ENCODE data around the gene PPP2R2C.

Gene PPP2R2C

DNA sequence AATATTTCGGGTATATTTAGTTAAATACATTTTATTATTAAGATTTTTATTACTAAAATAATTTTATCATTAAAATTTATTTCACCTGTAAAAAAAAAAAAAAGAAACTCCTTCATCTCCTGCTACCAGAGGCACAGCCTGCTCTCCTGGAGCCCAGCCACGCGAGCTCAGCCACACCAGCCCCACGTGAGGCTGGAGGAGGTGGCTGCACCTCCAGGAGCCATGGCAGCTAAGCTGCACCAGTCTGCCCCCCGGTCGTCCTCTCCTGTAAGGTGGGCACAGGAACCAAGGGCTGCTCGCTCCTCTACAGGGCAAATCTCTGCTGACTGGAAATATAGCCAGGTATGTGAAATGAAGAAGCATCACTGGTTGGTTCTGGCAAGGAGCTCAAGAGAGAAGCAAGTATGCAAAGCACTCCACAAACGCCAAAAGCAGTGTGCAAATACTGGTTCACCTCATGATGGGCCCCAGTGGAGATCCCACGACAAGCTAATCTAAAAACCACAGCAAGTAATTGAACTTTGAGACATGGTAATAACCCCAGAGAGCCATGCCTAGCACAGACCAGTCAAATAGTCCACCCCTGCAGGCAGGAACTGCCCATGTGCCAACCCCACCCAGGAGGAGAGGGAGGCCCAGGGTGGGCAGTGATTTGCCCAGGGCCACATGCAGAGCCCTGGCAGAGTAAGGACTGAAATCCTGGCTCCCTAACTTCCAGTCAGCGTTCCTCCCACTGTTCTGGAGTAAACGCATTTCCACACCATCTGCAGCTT lies 112.7 kb downstream of the PPP2R2C start:
- no peak for DNase-seq

DNA sequence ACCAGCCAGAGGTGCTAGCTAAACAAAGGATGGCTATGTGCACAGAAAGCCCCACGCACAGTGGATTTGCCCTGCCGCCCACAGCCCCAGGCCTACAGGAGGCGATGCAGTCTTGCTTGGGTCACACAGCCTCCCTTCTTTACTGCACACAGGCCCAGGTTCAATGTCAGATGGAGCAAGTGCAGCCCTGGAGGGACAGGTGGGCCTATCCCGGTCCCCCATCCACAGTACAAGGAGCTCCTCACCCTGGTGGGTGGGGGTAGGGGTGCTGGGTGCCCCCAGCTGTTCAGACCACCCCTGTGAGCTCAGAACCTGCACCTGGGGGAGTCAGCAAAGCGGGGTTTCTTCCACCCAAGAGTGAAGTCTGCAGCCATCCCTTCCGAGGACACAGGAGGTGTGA lies 114.9 kb downstream of the PPP2R2C start:
- DNase-seq: no peak

DNA sequence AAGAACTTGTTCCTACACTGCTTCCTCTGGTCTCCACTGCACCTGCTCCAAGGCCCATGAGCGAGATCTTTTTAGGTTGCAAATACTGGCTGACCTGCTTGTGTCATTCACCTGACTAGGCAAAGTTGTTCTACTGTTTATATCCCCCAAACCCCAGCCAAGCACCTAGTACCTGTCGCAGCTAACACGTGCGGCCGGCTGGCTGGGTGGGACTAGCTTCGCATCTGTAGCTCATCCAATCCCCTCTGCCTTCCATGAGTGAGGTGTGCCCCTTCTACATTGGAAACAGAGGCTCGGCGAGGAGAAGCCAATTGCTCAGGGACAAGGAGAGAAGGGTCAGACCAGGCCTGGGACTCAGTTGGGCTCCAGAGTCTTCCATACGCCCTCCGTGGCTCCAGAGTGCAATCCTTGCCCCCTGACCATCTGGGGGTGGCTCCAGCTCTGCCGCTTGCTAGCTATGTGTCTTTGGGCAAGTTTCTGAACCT lies 116.3 kb downstream of the PPP2R2C start:
- DNase-seq: no peak

DNA sequence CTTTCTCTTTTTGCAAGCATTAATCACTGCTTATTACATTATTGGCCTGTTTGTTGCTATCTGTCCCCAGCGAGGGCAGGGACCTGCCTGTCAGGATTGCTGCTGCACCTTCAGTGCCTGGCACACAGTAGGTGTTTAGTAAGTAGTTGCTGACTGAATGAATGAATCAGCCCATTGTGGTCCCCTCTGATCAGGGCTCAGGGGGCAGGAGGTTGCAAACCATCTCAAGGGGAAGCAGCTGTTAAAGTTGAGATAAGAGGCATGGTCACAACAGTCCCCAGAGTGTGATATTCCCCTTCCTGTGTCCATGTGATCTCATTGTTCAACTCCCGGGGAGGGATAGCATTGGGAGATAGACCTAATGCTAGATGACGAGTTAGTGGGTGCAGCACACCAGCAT lies 117.4 kb downstream of the PPP2R2C start:
- DNase-seq: no peak

DNA sequence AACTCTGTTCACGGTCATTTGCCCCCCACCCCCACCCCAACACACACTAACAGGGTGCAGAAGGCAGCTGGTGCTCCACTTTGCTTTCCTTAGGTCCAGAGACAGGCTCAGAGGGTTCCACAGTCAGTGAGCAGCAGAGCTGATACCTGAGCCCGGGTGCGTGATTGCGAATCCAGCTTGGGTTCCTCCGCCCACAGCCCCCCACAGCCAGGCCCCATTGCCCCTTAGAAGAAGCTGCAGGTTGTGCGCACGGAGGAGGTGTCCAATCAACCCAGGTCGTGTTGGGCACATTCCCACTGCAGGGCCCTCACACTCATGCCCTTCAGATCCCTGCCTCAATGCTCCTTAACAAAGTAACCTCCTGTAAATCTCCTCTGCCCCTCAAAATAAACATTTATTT lies 117.8 kb downstream of the PPP2R2C start:
- no peak for DNase-seq

DNA sequence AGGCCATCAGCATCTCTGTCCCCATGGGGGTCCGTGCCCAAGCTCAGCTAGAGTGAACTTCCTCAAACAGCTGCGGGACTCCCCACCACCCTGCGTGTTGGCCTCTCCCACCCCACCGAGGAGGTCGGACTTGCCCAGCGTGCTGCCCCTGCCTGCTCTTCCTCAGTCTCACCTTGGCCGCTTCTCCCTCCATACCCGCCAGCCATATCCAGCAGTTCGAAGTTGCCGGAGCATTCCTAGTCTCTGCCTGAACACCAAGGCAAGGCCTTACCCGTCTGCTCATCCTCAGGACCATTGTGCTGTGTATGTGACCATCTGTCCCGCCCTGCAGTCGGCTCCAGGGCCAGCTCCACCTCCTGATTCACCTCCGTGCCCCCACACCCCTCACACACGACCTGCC lies 118.3 kb downstream of the PPP2R2C start:
- no peak for DNase-seq

DNA sequence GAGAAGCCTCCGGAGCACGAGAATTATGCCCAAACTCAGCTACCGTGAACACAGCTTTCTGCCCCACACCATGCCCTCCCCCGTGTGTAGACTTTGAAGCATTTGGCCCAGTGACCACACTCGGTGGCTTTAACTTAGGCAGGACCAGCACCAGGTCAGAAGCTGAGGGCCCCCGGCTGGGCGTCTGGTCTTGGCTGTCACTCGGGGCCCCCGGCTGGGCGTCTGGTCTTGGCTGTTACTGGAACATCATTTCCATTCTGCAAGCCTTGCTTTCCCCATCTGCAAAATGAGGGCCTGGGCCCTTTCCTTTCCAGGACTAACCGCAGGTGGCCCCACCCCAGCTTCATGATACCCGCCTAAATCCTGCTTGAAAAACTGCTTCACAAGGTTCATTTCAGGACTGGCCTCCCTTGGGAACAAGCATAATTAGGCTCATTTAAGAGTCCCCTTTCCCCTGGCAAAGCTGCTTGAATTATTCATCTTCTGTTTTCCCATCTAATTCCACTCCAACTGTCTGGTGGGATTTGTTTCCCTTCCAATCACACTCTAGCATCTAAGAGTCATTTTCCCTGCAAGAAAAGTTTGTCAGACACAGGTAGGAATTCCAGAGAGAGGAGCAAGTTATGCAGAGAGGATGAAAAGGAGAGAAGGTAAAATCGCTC lies 120.3 kb downstream of the PPP2R2C start:
- no peak for DNase-seq

DNA sequence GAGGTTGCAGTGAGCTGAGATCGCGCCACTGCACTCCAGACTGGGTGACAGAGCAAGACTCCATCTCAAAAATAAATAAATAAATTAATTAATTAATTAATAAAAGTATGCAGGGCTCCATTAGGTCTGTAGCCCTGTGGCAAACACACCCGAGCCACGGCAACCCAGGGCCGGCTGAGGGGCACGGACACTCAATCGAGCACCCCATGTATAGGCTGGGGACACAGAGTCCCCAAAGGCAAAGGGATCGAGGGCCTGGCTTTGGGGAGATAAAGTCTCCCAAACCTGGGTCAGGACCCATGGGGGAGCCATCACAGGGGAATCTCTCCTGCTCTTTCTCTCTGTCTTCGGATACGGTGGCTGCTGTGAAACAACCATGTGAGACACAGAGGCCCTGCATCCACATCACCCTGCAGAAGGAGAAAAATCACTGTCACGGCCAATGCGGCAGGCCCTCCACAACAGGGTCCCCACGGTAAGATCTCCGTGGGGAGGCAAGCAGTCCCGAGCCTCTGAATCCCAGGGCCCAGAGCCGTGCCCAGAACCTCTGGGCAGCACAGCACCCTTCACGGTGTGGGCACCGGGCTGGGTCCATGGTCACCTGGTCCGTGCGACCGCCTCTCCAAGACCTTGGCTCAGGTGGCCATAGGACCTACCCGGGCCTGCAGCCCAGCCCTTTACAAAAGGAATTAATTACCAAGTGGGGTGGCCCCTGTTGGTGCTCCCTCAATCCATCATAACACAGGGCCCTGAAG lies 121.0 kb downstream of the PPP2R2C start:
- no peak for DNase-seq

DNA sequence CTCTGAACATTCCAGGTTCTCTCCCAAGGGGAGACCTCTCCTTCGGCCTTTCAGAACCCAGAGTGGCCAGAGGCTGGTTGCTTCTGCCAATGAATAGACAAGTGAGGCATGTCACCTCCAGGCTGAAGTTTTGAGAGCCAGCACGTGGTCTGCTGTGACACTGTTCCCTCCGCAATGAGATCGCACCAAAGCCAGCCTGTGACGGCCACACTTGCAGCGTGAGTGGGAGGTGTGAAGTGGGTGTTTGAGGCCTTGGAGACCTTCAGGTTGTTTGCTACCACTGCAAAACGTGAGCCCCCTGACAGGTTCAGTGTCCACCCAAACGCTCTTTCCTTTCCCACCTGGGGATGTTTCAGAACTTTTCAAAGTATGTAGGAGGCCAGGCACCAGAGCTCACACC lies 121.8 kb downstream of the PPP2R2C start:
- no peak for DNase-seq

DNA sequence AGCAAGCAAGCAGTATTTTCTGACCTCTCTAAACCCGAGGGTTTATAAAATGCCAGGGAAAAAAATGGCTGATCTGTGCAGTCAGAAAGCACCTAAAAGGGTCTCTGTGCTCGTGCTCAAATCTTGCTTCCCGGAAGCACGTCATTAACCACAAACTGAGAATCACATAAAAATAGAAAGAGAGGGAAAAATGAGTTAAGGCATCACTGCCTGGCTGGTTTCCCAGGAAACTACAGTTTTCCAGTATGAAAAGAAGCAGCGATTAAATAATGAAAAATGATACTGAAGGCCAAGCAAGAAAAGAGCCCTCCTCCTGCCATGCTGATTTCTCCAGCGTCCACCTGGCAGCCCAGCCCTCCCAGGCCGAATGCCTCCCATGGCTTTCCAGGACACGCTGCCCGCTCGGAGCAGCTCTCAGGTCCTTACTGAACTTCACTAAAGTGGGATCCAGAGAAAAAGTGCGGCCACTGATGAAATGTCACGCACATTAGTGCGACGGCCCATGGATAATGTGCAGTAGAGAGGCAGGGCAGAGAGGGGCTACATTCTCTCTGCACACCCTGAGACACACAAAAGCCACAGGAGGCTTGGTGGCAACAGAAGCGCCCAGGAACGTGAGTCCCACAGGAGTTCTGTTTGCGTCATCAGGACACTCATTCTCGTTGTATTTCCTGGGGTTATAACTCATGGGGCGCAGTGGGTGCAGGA lies 122.4 kb downstream of the PPP2R2C start:
- no peak for DNase-seq

DNA sequence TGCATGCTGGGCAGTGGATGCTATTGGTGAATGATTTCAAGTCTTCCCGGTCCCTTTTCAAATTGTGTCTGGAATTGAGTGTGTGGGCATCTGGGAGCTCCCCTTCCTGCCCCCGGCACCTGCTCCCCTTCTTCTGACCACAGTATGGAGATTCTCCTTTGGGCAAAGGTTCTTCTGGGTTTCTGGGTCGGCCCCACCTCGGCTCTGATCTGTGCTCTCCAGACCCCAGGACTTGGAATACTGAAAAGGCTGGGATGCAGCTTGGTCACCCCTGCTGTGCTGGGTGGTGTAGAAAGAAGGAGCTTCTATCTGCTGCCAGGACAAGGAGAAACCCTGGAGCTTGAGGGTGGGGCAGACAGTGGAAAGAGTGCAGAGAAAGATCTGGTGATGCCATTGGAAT lies 124.0 kb downstream of the PPP2R2C start:
- no peak for DNase-seq

DNA sequence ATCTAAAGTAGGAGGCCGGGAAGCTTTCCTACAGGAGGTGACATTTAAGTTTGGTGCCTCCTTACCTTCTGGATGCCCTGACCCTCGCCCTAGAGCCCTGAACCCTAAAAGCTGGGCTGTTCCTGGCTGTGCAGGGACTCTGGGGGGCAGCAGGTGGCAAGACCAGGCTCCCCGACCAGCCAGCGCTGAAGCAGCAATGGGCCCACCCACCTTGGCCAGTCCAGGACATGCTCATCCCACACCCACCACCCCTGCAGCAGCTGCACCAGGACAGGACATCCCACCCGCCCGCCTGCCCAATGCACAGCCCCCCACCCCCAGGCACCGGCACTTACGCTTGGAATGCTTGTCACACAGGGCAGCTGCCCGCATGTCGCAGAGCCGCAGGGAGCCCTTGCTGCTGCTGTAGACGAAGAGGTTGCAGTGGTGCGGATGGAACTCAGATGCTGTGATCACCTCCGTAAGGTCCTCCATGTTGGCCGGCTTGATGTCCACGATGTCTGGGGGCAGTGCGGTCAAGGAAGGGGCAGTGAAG lies 124.8 kb downstream of the PPP2R2C start:
- DNase-seq: no peak

DNA sequence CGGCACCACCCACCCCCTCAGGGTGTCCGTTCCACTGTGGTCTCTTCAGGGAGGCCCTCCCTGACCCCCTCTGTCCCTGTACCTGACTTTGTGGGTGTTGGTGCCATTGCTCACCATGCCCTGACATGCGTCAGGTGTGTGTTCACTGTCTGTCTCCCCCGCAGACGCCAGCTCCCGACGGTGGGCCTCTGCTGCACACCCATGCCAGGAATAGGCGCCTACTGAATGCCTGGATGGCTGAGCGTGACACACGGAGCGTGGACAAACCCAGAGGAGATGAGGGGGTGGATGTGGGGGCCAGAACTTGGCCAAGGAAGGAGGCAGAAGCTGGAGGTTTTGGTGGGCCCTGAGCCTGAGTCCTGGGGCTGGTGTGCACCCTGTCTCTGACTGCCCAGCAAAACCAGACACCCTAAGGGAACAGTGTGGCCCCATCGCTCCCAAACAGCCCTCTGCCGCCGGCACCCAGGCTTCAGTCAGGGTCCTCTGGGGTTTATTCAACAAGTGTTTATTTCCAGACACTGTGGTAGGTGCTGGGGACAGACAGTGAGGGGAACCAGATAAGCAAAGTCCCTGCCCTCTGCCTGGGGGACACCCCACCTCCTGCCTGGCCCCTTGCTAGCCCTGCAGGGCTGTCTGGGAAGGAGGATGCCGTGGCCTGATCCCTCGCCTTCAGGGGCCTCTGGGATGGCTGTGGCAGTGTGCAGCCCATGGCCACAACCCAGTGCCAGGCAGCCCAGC lies 125.9 kb downstream of the PPP2R2C start:
- no peak for DNase-seq

DNA sequence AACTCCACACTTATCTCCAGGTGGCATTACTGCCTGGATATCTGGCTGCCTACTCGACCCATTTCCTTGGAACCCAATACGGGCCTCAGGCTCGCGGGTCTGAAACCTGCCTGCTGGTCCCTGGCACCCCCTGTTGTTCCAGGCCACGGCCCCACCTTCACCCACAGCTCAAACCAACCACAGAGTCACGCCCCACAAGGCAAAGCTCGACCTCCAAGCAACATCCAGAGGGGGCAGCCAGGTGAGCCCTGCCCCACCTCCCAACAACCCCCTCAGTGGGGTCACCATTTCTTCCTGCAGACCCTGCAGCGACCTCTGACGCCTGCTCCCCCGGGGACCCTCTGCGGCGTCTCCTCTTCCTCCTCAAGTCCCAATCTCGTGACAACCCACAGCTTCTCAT lies 126.5 kb downstream of the PPP2R2C start:
- no peak for DNase-seq

DNA sequence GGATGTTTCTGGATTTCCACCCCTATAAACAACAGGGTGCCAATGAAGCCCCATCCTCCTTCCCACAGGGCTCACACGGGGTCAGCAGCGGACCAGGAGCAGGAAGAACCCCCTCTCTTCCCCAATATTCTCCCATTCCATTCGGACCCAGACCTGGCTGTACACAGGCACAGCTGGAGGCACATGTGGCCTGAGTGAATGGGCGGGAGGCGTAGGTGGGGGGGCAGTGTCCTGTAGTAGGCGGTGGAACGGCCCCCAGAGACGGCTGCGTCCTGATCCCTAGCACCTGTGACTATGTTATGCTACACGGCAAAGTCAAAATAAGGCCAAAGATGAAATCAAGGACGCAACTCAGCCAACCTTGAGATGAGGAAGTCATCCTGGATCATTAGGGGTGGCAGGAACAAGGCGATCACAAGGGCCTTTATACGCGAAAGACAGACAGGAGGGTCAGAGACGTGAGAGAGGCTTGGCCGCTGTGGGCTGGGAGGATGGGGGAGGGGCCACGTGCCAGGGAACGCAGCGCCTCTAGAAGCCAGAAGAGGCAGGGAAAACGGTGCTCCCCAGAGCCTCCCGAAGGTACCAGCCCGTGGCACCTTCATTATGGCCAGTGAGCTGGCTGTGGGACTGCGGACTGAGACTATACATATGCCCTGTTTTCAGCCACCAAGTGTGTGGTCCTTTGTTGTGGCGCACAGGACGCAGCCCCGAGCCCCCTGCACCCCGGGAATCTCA lies 127.2 kb downstream of the PPP2R2C start:
- DNase-seq: no peak

DNA sequence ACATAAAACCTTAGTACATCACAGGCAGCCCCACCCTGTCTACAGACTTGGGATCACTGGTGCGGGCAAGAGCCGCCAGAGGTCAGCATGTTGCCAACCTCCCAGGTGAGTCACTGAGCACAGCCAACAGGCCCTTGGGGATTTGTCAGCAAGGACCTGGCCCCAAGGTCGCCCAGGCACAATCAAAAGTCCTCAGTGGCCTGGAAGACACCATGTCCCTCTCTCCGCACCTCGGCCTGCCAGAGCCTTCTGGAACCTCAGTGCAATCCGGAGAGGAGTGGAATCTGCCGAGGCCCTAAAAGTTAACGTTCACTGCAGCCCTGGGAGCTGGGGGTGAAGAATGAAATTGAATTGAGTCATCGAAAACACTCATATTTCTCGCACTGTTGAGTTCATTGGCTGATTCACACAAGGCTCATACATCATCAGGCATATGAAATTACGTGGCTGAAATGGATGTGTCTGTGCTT lies 128.4 kb downstream of the PPP2R2C start:
- no peak for DNase-seq

DNA sequence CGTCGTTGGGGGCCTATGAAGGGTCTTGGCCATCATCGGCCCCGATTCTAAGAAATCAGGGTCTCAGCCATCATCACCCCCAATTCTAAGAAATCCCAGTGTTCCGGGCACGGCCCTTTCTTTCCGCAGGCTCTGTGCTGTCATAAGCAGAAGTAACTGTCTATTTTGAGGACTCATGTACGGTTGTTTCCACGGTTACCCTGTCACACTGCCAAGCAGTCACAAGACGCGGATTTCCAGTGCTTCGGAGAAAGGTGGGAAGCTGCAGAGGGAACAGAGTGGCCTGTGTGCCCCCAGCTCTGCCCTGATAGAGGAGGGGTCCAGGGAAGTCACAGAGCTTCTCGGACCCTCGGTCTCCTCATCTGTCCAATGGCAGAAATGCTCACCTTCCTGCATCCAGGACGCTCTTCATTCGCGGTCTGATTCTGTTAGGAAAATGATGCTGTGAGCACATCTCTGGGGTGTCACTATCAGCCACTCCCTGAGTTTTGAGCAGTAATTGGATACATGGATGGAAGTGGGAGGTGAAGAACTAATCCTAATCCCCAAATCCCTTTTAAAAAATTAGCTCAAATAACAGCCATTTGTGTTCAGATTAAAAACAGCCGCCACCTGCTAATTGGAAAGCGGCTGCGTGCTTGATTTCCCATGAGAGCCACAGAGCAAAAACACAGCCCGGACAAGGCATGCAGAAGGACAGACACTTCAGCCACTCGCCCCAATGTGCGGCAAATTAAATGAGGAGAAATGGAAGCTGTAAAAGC lies 129.7 kb downstream of the PPP2R2C start:
- no peak for DNase-seq

DNA sequence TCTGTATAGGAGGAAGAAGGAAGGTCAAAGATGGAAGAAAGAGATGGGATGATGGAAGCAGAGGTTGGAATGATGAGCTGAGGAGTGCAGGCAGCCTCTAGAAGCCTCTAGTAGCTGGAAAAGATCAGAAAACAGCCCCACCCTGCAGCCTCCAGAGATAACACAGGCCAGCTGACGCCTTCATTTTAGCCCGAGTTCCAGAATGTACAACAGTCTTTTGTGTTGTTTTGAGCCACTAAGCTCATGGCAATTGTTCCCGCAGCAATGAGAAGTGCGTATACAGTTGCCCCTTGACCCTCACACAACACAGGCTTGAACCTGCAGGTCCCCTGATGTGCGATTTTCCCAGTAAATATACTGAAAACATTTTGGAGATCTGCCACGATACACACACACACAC lies 130.7 kb downstream of the PPP2R2C start:
- DNase-seq: no peak

DNA sequence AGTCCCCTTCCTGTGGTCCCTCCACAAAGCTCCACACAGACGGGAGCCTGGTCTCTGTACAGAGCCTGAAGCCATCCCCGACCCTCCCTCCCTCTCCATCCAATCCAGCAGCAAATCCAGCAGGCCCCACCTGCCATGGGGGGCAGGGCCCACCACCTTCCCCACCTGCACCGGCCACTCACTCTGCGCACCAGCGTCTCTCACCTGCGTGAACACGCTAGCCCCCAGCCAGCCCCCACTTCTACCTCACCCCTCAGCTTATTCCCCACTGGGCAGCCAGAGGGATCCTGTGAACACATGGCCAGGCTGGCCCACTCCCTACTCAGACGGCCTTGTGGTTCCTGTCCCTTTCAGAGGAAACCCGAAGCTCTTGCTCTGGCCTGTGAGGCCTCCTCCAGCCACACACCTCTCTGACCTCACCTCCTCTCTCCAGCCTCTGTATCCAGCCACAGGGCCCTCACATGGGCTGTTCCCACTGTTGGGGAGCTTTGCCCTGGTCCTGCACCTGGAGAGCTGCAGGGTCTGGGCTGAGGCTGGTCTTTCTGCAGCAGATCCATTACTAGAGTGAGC lies 131.9 kb downstream of the PPP2R2C start:
- no peak for DNase-seq

DNA sequence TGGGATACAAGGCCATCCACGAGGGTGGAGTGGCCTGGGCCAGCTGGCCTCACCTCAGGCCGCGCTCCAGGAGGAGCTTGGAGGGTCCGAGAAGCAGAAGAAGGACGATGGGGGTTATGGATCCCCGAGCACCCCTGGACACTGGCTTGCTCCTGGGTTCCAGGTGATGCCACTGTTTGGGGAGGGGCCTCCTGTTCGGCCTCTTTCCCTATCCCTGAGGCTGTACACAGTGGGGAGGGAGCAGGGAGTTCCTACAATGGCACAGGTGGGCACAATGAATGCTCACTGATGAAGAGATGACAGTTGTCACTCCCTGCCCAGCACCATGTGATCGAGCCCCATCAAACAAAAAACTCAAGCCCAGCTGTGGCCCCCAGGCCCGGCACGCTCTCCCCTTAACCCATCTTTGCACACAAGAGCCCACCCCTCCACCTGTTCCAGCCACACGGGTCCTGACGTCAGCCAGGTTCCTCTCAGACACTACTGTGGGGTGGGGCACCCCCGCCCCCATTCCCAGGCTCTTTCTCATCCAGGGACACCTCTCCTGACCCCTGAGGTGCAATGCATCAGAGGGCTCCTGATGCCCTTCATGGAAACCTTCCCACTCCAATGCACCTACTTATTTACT lies 132.5 kb downstream of the PPP2R2C start:
- DNase-seq: no peak
